GM10266 (cell line): ENCODE results near the gene IL1RN.

Source experiments
- DNase-seq: peaks from one replicate; pipeline ENCODE4 v3.0.0; 2012; ENCODE audit errors: extremely low spot score
- CTCF ChIP-seq: IDR thresholded peaks from 2 replicates; pipeline ENCODE4 v1.5.1; 2012; ENCODE audit warnings: mild to moderate bottlenecking, low read depth; ENCODE audit not compliant: control insufficient read depth, insufficient read depth; ENCODE audit errors: missing control alignments

The IL1RN gene

GRCh38 chr2:113178891-113179290, 51.5 kb downstream of the IL1RN start:
- no peak for TF ChIP-seq CTCF
- no peak for DNase-seq

GRCh38 chr2:113179446-113180045, 52.1 kb downstream of the IL1RN start:
- no peak for DNase-seq

GRCh38 chr2:113180131-113180946, 52.9 kb downstream of the IL1RN start:
- no peak for DNase-seq
- no peak for TF ChIP-seq CTCF

More at GRCh38 chr2:113179446-113180045, 52.1 kb downstream of the IL1RN start:
- TF ChIP-seq CTCF = no peak

- DNase-seq = no peak
- TF ChIP-seq CTCF = no peak
Measured at GRCh38 chr2:113181258-113182051, 54.1 kb downstream of the IL1RN start.

- no peak for DNase-seq
- TF ChIP-seq CTCF = no peak
Measured at GRCh38 chr2:113182471-113183260, 55.3 kb downstream of the IL1RN start.

- no peak for TF ChIP-seq CTCF
- no peak for DNase-seq
Measured at GRCh38 chr2:113183264-113183663, 55.9 kb downstream of the IL1RN start.
